ENCODE data around the gene RAPGEF4.

DNA sequence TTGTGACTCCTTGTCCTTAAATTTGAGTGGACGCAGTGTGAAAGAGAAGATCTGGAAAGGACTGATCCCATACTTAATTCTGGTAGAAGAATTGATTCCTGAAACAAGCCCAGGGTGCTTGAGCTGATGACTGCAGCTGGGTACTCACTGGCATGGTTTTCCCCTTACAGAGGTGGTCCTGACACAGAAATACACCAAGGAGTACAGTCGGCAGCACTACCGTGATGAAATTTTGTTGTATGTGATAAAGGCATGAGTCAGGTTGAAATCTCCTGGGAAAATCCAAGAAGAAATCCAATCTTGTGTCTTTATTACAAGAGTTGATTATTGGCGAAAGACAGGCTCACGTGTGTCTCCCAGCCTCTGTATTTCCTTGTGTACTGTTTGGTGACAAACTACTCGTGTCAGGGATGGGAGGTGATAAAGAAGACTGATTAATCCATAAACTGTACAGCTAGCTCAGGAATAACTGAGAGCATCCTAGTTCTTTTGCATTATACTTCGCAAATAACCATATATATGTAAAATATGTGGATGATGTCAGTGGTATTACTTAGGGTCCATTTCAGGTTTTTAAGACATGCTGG, 76.6 kb downstream of the RAPGEF4 start:
- TF ChIP-seq SRF (CRISPR knock-in tag; IDR thresholded peaks at IDR 0.05), result no peak
- TF ChIP-seq POLR2AphosphoS5 (IDR thresholded peaks at IDR 0.05; ENCODE audit: control insufficient read depth, insufficient read depth, low read depth, low read length), result no peak
- TF ChIP-seq STAT5B (CRISPR knock-in tag; IDR thresholded peaks at IDR 0.05), result no peak
- no peak for TF ChIP-seq CTCF (IDR thresholded peaks at IDR 0.05 in 2 of 3, conservative IDR thresholded peaks at IDR 0.05 in 1 of 3; ENCODE audit: insufficient read depth in 2 of 3, low read depth in 1 of 3, low read length in 3 of 3)
- TF ChIP-seq TAF1 (IDR thresholded peaks at IDR 0.05; ENCODE audit: control insufficient read depth, extremely low read depth, insufficient read depth, low read length, severe bottlenecking), result no peak

All from K562 (cell line).